ENCODE results near the gene SCAF11. TPM values are rescaled to one million over a fixed set of nuclear protein-coding genes. Genes with fewer than 3 reads are reported as not detected.

SCAF11 gene
- polyA plus RNA-seq, 2 of the 4 experiments (the other 2 are of a cell fraction): 43.0 to 110 TPM

- TF ChIP-seq KDM1A (IDR thresholded peaks at IDR 0.05; ENCODE audit: low read depth) (no peak), TP53 (CRISPR knock-in tag; IDR thresholded peaks at IDR 0.05) (no peak), CEBPB (IDR thresholded peaks at IDR 0.05) (no peak), RCOR1 (IDR thresholded peaks at IDR 0.05; ENCODE audit: low read depth, low read length) (no peak), ZFP36 (IDR thresholded peaks at IDR 0.05; ENCODE audit: borderline replicate concordance, partially characterized antibody) (no peak), RAD21 (conservative IDR thresholded peaks at IDR 0.05 in 1 of 2, IDR thresholded peaks at IDR 0.05 in 1 of 2) (no peak), CBX2 (IDR thresholded peaks at IDR 0.05; ENCODE audit: borderline replicate concordance, low read depth) (no peak), NPAS2 (CRISPR knock-in tag; IDR thresholded peaks at IDR 0.05; ENCODE audit: borderline replicate concordance) (no peak), JUNB (IDR thresholded peaks at IDR 0.05) (no peak), RFX5 (IDR thresholded peaks at IDR 0.05) (no peak), SMC3 (IDR thresholded peaks at IDR 0.05) (no peak), HOXA7 (CRISPR knock-in tag; IDR thresholded peaks at IDR 0.05) (no peak), FOXS1 (CRISPR knock-in tag; IDR thresholded peaks at IDR 0.05) (no peak), NR3C1 (IDR thresholded peaks at IDR 0.05) (no peak), POLR2A (IDR thresholded peaks at IDR 0.05; ENCODE audit: low read length) (no peak), HDAC2 (IDR thresholded peaks at IDR 0.05) (no peak), KDM5A (IDR thresholded peaks at IDR 0.05) (no peak), FOSL2 (IDR thresholded peaks at IDR 0.05) (no peak), FOSL2 (CRISPR knock-in tag; IDR thresholded peaks at IDR 0.05) (no peak), CBX8 (IDR thresholded peaks at IDR 0.05) (no peak)
- CTCF ChIA-PET: no interaction called here
- Histone ChIP-seq H3K4me2 (peak overlapping the region; percentile 86), H3K9me3 (no peaks in the 10 kb centered on the region), H3K27ac (no peak overlapping the region), H3K4me3 (no peak overlapping the region), H3K4me1 (peaks cover 26% of the 10 kb centered on the region)
- WGBS (ENCODE audit: missing lambda C conversion rate): 79% methylated on average over 3 of the region's 3 CpGs
- POLR2A ChIA-PET: no interaction called here
- ATAC-seq (no peak), FAIRE-seq (no peak), DNase-seq (ENCODE audit: low read depth in 1 of 2, low spot score in 1 of 2) (no peak)
Observed at GRCh38 chr12:45987340-45987727, 3.0 kb downstream of the SCAF11 start.

- 95% methylated on average over 5 of the region's 5 CpGs for WGBS (ENCODE audit: missing lambda C conversion rate)
- Histone ChIP-seq H3K4me2 (peak overlapping the region; percentile 86), H3K27ac (no peak overlapping the region), H3K4me1 (peaks cover 30% of the 10 kb centered on the region), H3K9me3 (no peaks in the 10 kb centered on the region), H3K4me3 (no peak overlapping the region)
- no peak for ATAC-seq
- no peak for DNase-seq (ENCODE audit: low read depth in 1 of 2, low spot score in 1 of 2)
- POLR2A ChIA-PET: no interaction called here
- FAIRE-seq: no peak
- CTCF ChIA-PET: interaction anchor here (1.1 to 1.9 kb wide), 2 partner anchors 85 to 138 kb away, joined by 3 to 5 read pairs; no protein-coding TSS in a partner anchor
- TF ChIP-seq HMGXB4 (CRISPR knock-in tag; IDR thresholded peaks at IDR 0.05; ENCODE audit: borderline replicate concordance) (no peak), HEYL (CRISPR knock-in tag; IDR thresholded peaks at IDR 0.05) (no peak)
Observed at GRCh38 chr12:45986641-45987339, 3.6 kb downstream of the SCAF11 start.

- ChIA-PET CTCF (interaction anchor here (0.9 to 1.6 kb wide), 3 partner anchors 10 kb away, joined by 3 to 4 read pairs (median 4); partner anchors contain the start of gene SCAF11), POLR2A (no interaction called here)
- Histone ChIP-seq H3K27ac (no peak overlapping the region), H3K9me3 (no peaks in the 10 kb centered on the region), H3K4me3 (no peak overlapping the region), H3K4me2 (peak overlapping the region; percentile 54), H3K4me1 (peaks cover 19% of the 10 kb centered on the region)
- TF ChIP-seq CHD4 (IDR thresholded peaks at IDR 0.05; ENCODE audit: borderline replicate concordance) (no peak), RCOR1 (IDR thresholded peaks at IDR 0.05; ENCODE audit: low read depth, low read length) (no peak), POLR2A (IDR thresholded peaks at IDR 0.05; ENCODE audit: low read length) (no peak), BHLHE40 (IDR thresholded peaks at IDR 0.05; ENCODE audit: low read depth, low read length) (no peak), ZSCAN20 (CRISPR knock-in tag; IDR thresholded peaks at IDR 0.05) (no peak), JUNB (IDR thresholded peaks at IDR 0.05) (no peak), NFE2L2 (conservative IDR thresholded peaks at IDR 0.05; ENCODE audit: low read length) (no peak)
- TF ChIP-seq, protein P1, sequence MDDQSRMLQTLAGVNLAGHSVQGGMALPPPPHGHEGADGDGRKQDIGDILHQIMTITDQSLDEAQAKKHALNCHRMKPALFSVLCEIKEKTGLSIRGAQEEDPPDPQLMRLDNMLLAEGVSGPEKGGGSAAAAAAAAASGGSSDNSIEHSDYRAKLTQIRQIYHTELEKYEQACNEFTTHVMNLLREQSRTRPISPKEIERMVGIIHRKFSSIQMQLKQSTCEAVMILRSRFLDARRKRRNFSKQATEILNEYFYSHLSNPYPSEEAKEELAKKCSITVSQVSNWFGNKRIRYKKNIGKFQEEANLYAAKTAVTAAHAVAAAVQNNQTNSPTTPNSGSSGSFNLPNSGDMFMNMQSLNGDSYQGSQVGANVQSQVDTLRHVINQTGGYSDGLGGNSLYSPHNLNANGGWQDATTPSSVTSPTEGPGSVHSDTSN (IDR thresholded peaks at IDR 0.05): no peak
- no peak for FAIRE-seq
- ATAC-seq: no peak
- DNase-seq (ENCODE audit: low read depth in 1 of 2, low spot score in 1 of 2): no peak
- 37% methylated on average over 7 of the region's 7 CpGs for WGBS (ENCODE audit: missing lambda C conversion rate)
Observed at GRCh38 chr12:45981075-45981837, 9.1 kb downstream of the SCAF11 start.

Measured in A549 (cell line).